C4-2B (cell line): ENCODE results near the gene SEPHS1.
A peak's percentile ranks its signal among the peaks of the same experiment; 100 is the strongest.

Experiments used
- ZFX ChIP-seq: fragments of 450-650 bp; IDR thresholded peaks from 2 replicates; pipeline ENCODE4 v1.6.1; 2017
- TF ChIP-seq, protein P1 (sequence below): fragments of 450-650 bp; conservative IDR thresholded peaks from 2 replicates; pipeline ENCODE4 v1.5.1; 2017; ENCODE audit warnings: mild to moderate bottlenecking

DNA sequence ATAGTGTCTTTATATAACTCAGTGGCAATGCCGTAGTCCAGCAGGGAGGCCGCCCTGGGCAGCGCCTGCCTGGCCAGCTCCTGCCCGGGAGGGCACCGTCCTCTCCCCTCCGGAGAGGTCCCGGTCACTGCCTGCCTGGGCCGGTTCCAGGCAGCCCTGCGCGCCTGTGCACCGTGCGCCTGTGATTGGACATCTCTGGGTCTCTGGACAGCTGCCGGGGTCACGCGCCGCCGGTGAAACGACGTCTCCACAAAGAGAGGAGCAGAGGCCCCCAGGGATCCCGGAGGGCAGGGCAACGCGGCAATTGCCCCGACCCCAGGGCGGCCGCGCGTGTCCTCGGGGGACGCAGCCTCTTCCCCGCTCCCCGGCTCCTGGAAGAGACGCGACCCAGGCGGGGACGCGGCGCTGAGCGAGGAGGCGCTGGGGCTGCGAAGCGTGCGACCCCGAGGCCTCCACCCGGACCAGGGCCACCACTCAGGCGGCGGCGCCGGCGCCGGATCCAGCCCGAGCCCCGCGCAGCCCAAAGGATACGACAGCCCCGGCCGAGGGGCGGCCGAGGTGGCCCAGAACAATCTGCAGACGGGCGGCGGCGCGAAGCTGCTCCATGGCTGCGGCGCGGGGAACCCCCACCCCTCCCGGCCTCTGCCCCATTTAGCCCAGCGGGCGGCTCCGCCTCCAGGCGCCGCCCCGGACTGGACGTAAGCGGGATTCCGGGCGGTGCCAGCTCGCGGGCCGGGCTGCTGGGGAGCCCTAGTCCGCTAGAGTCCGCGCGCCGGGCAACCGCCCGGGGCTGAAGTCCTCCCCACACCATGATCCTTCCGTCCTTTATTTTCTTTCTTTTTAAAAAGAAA lies 48.4 kb downstream of the SEPHS1 start, which contains the start of gene PHYH:
- TF ChIP-seq, protein P1, sequence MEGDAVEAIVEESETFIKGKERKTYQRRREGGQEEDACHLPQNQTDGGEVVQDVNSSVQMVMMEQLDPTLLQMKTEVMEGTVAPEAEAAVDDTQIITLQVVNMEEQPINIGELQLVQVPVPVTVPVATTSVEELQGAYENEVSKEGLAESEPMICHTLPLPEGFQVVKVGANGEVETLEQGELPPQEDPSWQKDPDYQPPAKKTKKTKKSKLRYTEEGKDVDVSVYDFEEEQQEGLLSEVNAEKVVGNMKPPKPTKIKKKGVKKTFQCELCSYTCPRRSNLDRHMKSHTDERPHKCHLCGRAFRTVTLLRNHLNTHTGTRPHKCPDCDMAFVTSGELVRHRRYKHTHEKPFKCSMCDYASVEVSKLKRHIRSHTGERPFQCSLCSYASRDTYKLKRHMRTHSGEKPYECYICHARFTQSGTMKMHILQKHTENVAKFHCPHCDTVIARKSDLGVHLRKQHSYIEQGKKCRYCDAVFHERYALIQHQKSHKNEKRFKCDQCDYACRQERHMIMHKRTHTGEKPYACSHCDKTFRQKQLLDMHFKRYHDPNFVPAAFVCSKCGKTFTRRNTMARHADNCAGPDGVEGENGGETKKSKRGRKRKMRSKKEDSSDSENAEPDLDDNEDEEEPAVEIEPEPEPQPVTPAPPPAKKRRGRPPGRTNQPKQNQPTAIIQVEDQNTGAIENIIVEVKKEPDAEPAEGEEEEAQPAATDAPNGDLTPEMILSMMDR: no peak
- peak; percentile 90 for TF ChIP-seq ZFX
